GM12878 (cell line): Measurements from ENCODE around the gene ECEL1. TPM values are rescaled to one million over a fixed set of nuclear protein-coding genes. Genes with fewer than 3 reads are reported as not detected.

ENCODE experiments used
- ATF7 ChIP-seq: fragments of 450-650 bp; IDR thresholded peaks from 2 replicates; pipeline ENCODE4 v1.6.1; 2016; ENCODE audit warnings: low read depth, mild to moderate bottlenecking
- BHLHE40 ChIP-seq, 2 experiments: fragments of 450-650 bp in 1 of 2; IDR thresholded peaks; 2 replicates each; pipeline ENCODE4 v1.6.1; 2011 to 2017; ENCODE audit warnings: low read depth in 2 of 2, borderline replicate concordance in 1 of 2, improper control_type of control experiment in 1 of 2, low read length in 1 of 2, mild to moderate bottlenecking in 1 of 2
- CBX3 ChIP-seq: fragments of 200-600 bp; sonication (generic); IDR thresholded peaks from 2 replicates; pipeline ENCODE4 v1.6.1; 2016; ENCODE audit warnings: low read depth, borderline replicate concordance
- CREM ChIP-seq: IDR thresholded peaks from 2 replicates; pipeline ENCODE4 v1.6.1; 2014; ENCODE audit warnings: antibody characterized with exemption, low read depth
- E2F4 ChIP-seq: IDR thresholded peaks from 2 replicates; pipeline ENCODE4 v1.6.1; 2012; ENCODE audit warnings: low read depth, low read length, improper control_type of control experiment
- E2F8 ChIP-seq: fragments of 450-650 bp; IDR thresholded peaks from 2 replicates; pipeline ENCODE4 v1.6.1; 2018; ENCODE audit warnings: mild to moderate bottlenecking, low read depth, moderate library complexity; ENCODE audit not compliant: partially characterized antibody
- EP300 ChIP-seq, 2 experiments: fragments of 150-350 bp in 1 of 2; IDR thresholded peaks; 2 replicates each; pipeline ENCODE4 v1.6.1; 2011 to 2012; ENCODE audit warnings: low read depth in 2 of 2, low read length in 2 of 2, borderline replicate concordance in 1 of 2, improper control_type of control experiment in 1 of 2, inconsistent platforms in 1 of 2; ENCODE audit not compliant: control insufficient read depth in 1 of 2
- IKZF1 ChIP-seq: fragments of 450-650 bp; conservative IDR thresholded peaks from 2 replicates; pipeline ENCODE4 v1.6.1; 2017; ENCODE audit warnings: antibody characterized with exemption, mild to moderate bottlenecking
- NFYB ChIP-seq: IDR thresholded peaks from 2 replicates; pipeline ENCODE4 v1.6.1; 2011; ENCODE audit warnings: low read depth, mild to moderate bottlenecking, low read length, improper control_type of control experiment, moderate library complexity; ENCODE audit not compliant: insufficient read depth
- PML ChIP-seq: IDR thresholded peaks from 2 replicates; pipeline ENCODE4 v1.6.1; 2012; ENCODE audit warnings: low read length, inconsistent platforms
- POLR2AphosphoS5 ChIP-seq: IDR thresholded peaks from 2 replicates; pipeline ENCODE4 v1.6.1; 2011; ENCODE audit warnings: mild to moderate bottlenecking, low read length, inconsistent platforms
- RB1 ChIP-seq: fragments of 450-650 bp; formaldehyde crosslinking; IDR thresholded peaks from 2 replicates; pipeline ENCODE4 v1.6.1; 2017; ENCODE audit warnings: mild to moderate bottlenecking, borderline replicate concordance
- REST ChIP-seq: IDR thresholded peaks from 2 replicates; pipeline ENCODE4 v1.6.1; 2012; ENCODE audit warnings: mild to moderate bottlenecking, low read depth, low read length
- SMC3 ChIP-seq: IDR thresholded peaks from 2 replicates; pipeline ENCODE4 v1.6.1; 2011; ENCODE audit warnings: low read length, improper control_type of control experiment, borderline replicate concordance
- TARDBP ChIP-seq: IDR thresholded peaks from 2 replicates; pipeline ENCODE4 v1.6.1; 2016; ENCODE audit warnings: borderline replicate concordance
- ZNF207 ChIP-seq: fragments of 450-650 bp; IDR thresholded peaks from 2 replicates; pipeline ENCODE4 v1.6.1; 2014; ENCODE audit warnings: antibody characterized with exemption, mild to moderate bottlenecking, borderline replicate concordance
- ZNF217 ChIP-seq: fragments of 450-650 bp; IDR thresholded peaks from 2 replicates; pipeline ENCODE4 v1.6.1; 2017; ENCODE audit warnings: antibody characterized with exemption, mild to moderate bottlenecking
- ZNF592 ChIP-seq: fragments of 450-650 bp; IDR thresholded peaks from 2 replicates; pipeline ENCODE4 v1.6.1; 2017; ENCODE audit warnings: mild to moderate bottlenecking, moderate library complexity
- polyA plus RNA-seq, 11 experiments: library from polyadenylated mRNA; depleted of rRNA in 4 of 11; unstranded in 6 of 11; stranded (reverse) in 5 of 11; fragments of >200 nt; fragmentation: Nextera tagmentation in 4 of 11; fragmentation: Illumina TruSeq in 1 of 11; extraction: Ambion mirVana in 4 of 11; extraction: Trizol in 1 of 11; gene quantifications; 1 replicate in 1 of 11; 2 replicates in 10 of 11; pipeline versions ENCODE4 v1.2.1 to v1.2.3, GENCODE V29; 2011 to 2016; ENCODE audit warnings: inconsistent platforms in 2 of 11, missing spikeins in 2 of 11, low read depth in 1 of 11
- total RNA-seq, 4 experiments: library from RNA; depleted of rRNA in 3 of 4; stranded (reverse); fragments of >200 nt in 3 of 4; fragmentation: Illumina TruSeq in 1 of 4; extraction: Trizol in 1 of 4; gene quantifications; 2 replicates each; pipeline versions ENCODE4 v1.2.1 to v1.2.3, GENCODE V29; 2013 to 2021

Gene ECEL1
- total and polyA plus RNA-seq, 10 of the 15 experiments (the other 5 are each of a cell fraction or from before 2014, with no cell fraction given): not detected

DNA sequence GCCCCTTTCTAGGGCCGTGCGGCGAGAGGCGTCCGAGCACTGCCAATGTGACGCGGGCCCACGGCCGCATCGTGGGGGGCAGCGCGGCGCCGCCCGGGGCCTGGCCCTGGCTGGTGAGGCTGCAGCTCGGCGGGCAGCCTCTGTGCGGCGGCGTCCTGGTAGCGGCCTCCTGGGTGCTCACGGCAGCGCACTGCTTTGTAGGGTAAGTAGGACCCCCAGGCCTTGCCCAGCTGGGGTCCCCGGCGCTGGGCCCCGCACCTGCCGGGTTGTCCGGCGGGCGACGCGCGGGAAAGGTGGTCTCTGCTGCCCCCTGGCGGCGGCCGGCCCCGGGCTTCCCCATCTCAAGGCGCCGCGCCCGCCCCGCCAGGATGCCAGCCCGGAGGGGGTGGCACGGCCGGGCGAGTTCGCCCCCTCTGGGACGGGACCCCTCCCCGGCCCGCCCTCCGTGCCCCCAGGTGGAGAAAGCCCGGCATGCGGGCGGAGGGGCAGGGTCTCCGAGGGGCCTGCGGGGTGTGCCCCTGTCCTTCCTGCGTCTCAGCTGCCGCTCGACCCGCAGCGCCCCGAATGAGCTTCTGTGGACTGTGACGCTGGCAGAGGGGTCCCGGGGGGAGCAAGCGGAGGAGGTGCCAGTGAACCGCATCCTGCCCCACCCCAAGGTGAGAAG, 34.5 kb upstream of the ECEL1 start (continued):
- TF ChIP-seq ZNF592 (no peak), E2F8 (no peak), REST (no peak), POLR2AphosphoS5 (no peak), IKZF1 (0 out of 2 replicates have a peak, but pooled peaks have one; percentile 15), EP300 (IDR thresholded peaks at IDR 0.05; ENCODE audit: borderline replicate concordance in 1 of 2, control insufficient read depth in 1 of 2, low read depth in 2 of 2, low read length in 2 of 2) (no peak), NFYB (no peak), BHLHE40 (IDR thresholded peaks at IDR 0.05; ENCODE audit: borderline replicate concordance in 1 of 2, low read depth in 2 of 2, low read length in 1 of 2) (peak in 1 of 2 experiments; percentile 28; a peak in 2 of 4 replicates), ATF7 (no peak), E2F4 (no peak), PML (no peak), ZNF207 (no peak), CBX3 (no peak), TARDBP (no peak), RB1 (no peak), ZNF217 (no peak), SMC3 (peak; percentile 16; the same call in 1 of the 2 replicates), CREM (no peak)
